IPS-18a (cell line): Measurements from ENCODE around the gene CCER1.
"Not testable (repeated sequence)": the region's sequence is repeated elsewhere in the genome, so short reads cannot be mapped to it uniquely, and the experiment has no call there.

Experiments
- H3K27ac ChIP-seq: one replicate; pipeline ENCODE4 v1.5.1; 2013; ENCODE audit warnings: low read length
- H3K27me3 ChIP-seq: one replicate; pipeline ENCODE4 v1.6.1; 2013; ENCODE audit warnings: mild to moderate bottlenecking, low read length; ENCODE audit not compliant: control insufficient read depth, insufficient read depth
- H3K36me3 ChIP-seq: one replicate; pipeline ENCODE4 v1.6.1; 2013; ENCODE audit warnings: low read depth, low read length; ENCODE audit not compliant: control insufficient read depth
- H3K4me1 ChIP-seq: one replicate; pipeline ENCODE4 v1.6.1; 2013; ENCODE audit warnings: low read depth, low read length; ENCODE audit not compliant: control insufficient read depth
- H3K4me3 ChIP-seq: one replicate; pipeline ENCODE4 v1.5.1; 2013; ENCODE audit warnings: low read length
- H3K9ac ChIP-seq: one replicate; pipeline ENCODE4 v1.6.1; 2013; ENCODE audit warnings: mild to moderate bottlenecking, low read length, moderate library complexity
- H3K9me3 ChIP-seq: one replicate; pipeline ENCODE4 v1.6.1; 2013; ENCODE audit warnings: low read depth, low read length; ENCODE audit not compliant: control insufficient read depth

The CCER1 gene, protein sequence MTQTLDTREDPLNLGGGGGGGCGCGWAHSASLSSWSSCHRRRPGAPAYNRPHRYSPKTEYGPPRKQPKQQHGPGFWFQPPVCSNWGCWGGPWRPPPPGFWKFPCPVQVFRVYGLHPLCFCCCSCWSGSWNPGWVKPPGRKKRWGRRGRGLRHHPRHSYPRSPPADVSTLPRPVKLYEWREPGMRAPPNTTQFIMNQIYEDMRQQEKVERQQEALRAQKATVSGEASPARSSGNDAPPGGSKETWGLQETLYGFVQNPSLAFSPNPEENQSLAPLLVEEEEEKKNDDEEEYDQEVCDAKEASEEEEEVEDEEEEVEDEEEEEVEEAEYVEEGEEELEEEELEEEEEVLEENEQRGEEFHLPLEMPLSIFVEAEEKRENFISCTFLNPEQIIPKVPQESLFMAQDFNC

DNA sequence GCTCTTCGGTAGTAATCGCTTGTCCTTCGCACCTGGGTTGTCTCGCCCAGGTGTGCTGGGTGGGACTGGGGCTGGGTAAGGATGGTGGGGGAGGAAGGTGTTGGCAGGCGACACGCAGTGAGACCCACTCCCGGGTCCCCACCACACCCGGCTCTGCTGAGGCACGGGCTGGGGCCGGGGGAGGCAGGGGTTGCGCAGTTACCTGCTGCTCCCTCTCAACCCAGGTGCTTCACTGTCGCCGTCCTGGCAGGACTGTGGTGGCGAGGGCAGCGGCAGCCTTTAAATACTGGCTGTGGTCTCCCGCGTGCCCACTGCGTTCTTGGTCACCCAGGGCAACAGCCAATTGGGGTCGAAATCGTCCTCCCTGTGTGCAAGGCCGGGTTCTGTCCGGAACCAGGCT, at the start of gene CCER1:
CCER1 (minus strand) TSS at position 256 of the 400 bp plus-strand sequence. CDS start 434 bp downstream, outside the sequence.
- no peak within 1 kb of the TSS for H3K9ac ChIP-seq
- no peaks in the 10 kb centered on the region for H3K9me3 ChIP-seq
- no peak within 1 kb of the TSS for H3K27ac ChIP-seq
- no peaks in the 10 kb centered on the region for H3K4me1 ChIP-seq
- no peaks in the 10 kb centered on the region for H3K27me3 ChIP-seq
- H3K4me3 ChIP-seq = no peak within 1 kb of the TSS
- no peaks in the 10 kb centered on the region for H3K36me3 ChIP-seq

DNA sequence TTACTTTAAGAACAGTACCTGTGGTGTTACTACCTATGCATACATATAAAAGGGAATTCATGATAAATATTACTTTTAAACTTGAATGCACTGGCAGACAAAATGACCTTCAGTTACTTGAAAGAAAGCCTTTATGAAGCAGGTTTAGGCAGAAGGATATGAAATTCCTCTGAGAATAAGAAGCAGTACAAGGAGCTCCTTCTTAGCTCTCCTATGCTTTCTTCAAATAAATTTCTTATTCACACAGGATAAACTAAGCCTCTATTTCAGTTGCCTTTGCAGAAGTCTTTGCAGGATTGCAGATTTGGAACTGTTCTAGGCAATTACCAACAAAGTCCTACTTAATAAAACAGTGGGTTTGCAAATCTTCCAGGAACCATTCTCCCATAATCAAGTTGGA, 48.8 kb upstream of the CCER1 start:
- H3K9me3 ChIP-seq = no peaks in the 10 kb centered on the region

DNA sequence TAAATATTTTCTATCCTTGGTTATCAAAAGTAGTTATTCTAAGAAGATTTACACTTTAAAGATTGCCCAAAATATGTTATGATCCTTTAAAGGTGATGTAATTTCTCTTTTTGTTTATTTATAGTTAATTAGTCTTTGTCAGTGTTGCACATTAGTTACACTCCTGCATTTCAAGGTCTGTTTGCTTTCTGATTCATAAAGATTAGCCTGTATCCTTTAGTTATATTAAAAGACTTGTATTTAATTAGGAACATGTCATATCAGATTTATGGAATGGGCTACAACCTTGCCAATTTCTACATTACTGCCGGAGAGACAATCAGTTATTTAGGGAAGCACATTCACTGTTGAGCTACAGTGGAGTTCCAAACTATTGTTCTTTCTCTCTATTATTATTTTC, 46.3 kb upstream of the CCER1 start:
- no peak overlapping the region for H3K27ac ChIP-seq

More for the DNA sequence above, 48.8 kb upstream of the CCER1 start:
- no peaks in the 10 kb centered on the region for H3K36me3 ChIP-seq
- no peak overlapping the region for H3K4me3 ChIP-seq
- H3K9ac ChIP-seq = no peak overlapping the region
- no peaks in the 10 kb centered on the region for H3K4me1 ChIP-seq
- H3K27ac ChIP-seq = no peak overlapping the region
- H3K27me3 ChIP-seq = no peaks in the 10 kb centered on the region

DNA sequence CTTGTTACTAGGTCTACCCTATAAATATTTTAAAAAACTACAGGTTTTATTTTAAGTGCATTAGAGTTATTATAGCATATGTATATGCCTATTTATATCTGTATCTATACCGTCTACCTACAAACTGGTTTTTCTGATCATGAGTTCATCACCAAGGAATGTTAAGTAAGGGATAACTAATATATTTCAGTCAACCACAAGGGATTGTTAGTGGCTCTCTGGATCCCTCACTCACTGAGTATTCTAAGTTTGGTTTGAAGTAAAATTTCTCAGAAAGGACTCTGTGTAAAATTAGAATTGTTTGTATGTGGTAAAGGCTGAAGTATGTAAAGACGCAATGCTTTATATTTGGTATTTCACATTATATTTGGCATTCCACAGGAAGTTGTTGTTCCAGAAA, 45.0 kb upstream of the CCER1 start:
- Histone ChIP-seq H3K4me1 (no peaks in the 10 kb centered on the region), H3K27me3 (no peaks in the 10 kb centered on the region), H3K9me3 (no peaks in the 10 kb centered on the region), H3K9ac (no peak overlapping the region), H3K36me3 (no peaks in the 10 kb centered on the region), H3K4me3 (no peak overlapping the region), H3K27ac (no peak overlapping the region)

More for the DNA sequence above, 46.3 kb upstream of the CCER1 start:
- no peaks in the 10 kb centered on the region for H3K4me1 ChIP-seq
- H3K4me3 ChIP-seq = no peak overlapping the region
- H3K9me3 ChIP-seq = no peaks in the 10 kb centered on the region
- no peaks in the 10 kb centered on the region for H3K36me3 ChIP-seq
- H3K9ac ChIP-seq = no peak overlapping the region
- no peaks in the 10 kb centered on the region for H3K27me3 ChIP-seq

DNA sequence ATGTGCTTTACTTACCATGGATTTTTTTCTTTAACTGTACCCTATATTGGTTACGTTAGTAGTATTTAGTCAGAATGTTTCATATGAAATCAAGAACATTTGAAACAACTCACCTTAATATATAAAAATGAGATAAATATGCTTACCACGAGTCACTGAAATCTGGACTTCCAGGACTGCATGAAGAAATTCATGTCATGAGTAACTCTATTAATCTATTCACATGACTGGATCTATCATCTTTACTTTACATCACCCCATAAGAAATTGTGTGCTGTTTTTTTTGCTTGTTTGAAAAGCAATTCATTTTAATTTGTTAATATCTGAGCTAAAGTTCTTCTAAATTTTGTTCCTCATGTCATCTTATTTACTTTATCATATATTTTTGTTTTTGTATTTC, 44.6 kb upstream of the CCER1 start:
- Histone ChIP-seq H3K36me3 (no peaks in the 10 kb centered on the region), H3K9me3 (no peaks in the 10 kb centered on the region), H3K4me3 (no peak overlapping the region), H3K27ac (no peak overlapping the region), H3K9ac (no peak overlapping the region), H3K27me3 (no peaks in the 10 kb centered on the region), H3K4me1 (no peaks in the 10 kb centered on the region)

DNA sequence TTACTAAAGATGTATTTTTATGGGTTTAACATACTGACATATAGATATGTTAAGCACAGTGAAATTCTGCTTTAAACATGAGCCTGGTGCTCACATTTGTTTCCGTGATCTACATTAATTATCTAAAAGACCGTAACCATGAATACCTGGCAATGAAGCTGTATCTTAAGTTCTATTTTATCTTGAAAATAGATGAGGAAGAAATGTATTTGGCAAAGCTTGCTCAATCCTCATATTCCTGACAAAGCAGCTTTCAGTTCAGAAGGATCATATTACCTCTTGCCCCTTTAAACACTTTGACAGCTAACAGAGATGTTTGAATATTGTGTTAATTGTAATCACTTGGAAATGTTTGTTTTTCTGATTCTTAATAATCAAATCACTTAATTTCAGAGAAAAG, 40.0 kb upstream of the CCER1 start:
- H3K27ac ChIP-seq = no peak overlapping the region
- H3K9ac ChIP-seq = no peak overlapping the region
- H3K9me3 ChIP-seq = peaks cover 6% of the 10 kb centered on the region
- no peaks in the 10 kb centered on the region for H3K36me3 ChIP-seq
- H3K27me3 ChIP-seq = no peaks in the 10 kb centered on the region
- no peak overlapping the region for H3K4me3 ChIP-seq
- no peaks in the 10 kb centered on the region for H3K4me1 ChIP-seq

DNA sequence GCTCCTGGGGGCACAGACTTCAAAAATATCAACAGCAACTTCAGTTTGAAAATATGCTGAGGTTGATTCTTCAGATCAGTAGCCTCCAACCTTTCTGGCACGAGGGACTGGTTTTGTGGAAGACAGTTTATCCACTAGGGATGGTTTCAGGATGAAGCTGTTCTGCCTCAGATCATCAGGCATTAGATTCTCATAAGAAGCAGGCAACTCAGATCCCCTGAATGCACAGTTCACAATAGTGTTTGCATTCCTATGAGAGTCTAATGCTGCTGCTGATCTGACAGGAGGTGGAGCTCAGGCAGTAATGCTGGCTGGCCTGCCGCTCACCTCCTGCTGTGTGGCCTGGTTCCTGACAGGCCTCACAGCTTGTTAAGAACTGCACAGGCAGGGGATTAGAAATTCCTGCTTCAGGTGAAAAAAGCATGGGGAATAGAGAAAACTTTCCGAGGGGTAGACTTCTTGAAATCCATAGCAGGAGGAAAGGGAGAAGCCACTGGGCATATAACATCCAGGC, 37.0 kb upstream of the CCER1 start:
- Histone ChIP-seq H3K27ac (no peak overlapping the region), H3K4me1 (no peaks in the 10 kb centered on the region), H3K27me3 (no peaks in the 10 kb centered on the region)

DNA sequence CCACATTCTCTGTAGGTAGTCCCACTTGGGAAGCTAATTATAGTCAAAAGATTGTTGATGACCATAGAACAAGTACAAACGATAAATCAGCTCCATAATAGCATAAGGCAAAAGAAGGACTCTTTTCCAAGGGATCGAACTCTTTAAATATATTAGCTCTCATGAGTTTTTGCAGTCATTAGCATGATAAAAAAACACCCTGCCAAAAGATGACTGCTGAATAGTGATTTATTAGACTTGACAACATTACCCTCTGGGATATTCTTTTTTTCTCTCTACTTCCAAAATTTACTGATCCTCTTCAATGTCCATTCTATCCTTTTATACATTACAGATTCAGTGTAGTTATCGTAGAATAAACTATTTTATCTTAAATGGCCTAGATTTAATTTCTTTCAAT, 35.6 kb upstream of the CCER1 start:
- no peak overlapping the region for H3K27ac ChIP-seq
- peaks cover 8% of the 10 kb centered on the region for H3K27me3 ChIP-seq
- H3K9ac ChIP-seq = no peak overlapping the region
- no peak overlapping the region for H3K4me3 ChIP-seq
- no peaks in the 10 kb centered on the region for H3K4me1 ChIP-seq
- no peaks in the 10 kb centered on the region for H3K36me3 ChIP-seq
- H3K9me3 ChIP-seq = peaks cover 6% of the 10 kb centered on the region

More for the DNA sequence above, 37.0 kb upstream of the CCER1 start:
- Histone ChIP-seq H3K36me3 (no peaks in the 10 kb centered on the region), H3K9ac (no peak overlapping the region), H3K9me3 (peaks cover 6% of the 10 kb centered on the region), H3K4me3 (no peak overlapping the region)

DNA sequence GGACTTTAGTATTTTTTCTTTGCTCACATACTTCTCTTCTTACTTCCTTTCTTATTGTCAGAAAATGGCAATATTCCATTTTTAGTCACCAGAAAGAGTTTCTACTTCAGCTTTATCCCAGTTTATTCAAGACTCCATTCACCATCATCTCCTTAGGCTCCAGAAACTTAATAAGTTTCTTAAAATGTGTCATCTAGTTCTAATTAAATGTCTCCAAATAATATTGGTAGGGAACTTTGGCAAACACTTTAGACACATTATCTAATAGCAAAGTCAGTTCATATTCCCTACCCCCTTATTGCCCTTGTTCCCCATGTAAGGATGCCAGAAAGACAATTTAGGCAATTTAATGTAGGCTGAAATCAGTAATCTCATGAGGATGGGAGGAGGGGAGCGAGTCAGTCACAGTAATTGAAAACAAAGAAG, 34.7 kb upstream of the CCER1 start:
- no peak overlapping the region for H3K27ac ChIP-seq
- peaks cover 11% of the 10 kb centered on the region for H3K27me3 ChIP-seq
- no peaks in the 10 kb centered on the region for H3K36me3 ChIP-seq
- no peak overlapping the region for H3K9ac ChIP-seq
- H3K9me3 ChIP-seq = peaks cover 6% of the 10 kb centered on the region
- peaks cover 5% of the 10 kb centered on the region for H3K4me1 ChIP-seq
- no peak overlapping the region for H3K4me3 ChIP-seq

DNA sequence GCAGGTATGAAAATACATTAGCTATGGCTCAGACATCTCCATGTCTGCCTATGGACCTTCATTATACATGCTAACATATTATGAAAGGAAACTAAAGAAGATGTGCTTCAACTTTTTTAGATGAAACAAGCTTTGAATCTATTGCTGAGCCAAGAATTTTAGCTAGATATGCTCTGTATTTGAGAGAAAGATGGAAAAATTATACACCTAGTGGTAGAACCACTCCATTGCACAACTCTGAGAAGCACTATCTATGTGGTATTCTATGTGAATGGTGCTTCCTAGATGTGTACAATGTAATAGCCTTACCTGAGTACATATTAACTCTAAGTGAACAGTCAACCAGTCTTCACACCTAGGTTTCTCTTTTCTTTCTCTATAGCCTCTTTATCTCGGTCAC, 32.5 kb upstream of the CCER1 start:
- H3K9ac ChIP-seq = no peak overlapping the region
- no peak overlapping the region for H3K4me3 ChIP-seq
- peaks cover 6% of the 10 kb centered on the region for H3K9me3 ChIP-seq
- peaks cover 21% of the 10 kb centered on the region for H3K27me3 ChIP-seq
- no peaks in the 10 kb centered on the region for H3K36me3 ChIP-seq
- no peak overlapping the region for H3K27ac ChIP-seq
- peaks cover 15% of the 10 kb centered on the region for H3K4me1 ChIP-seq

DNA sequence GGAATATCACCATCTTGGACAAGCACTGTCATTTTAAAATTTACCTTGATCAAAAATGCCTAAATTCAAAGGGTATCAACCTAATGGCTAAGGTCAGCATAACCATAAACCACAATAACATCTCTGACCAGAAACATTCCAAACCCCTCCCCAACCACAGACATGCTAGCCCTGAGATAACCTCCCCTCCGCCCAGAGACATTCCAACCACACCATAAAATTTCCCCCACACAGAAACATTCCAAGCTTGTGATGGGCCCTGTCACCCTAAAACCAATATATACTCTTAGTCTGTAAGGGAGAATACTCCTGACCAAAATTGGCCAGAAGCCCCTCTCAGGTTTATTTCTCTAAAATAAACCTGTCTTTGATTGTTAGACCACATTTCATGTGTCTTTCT, 32.1 kb upstream of the CCER1 start:
- H3K27me3 ChIP-seq = peaks cover 25% of the 10 kb centered on the region
- H3K9ac ChIP-seq = no peak overlapping the region
- H3K4me1 ChIP-seq = peaks cover 15% of the 10 kb centered on the region
- H3K36me3 ChIP-seq = no peaks in the 10 kb centered on the region
- H3K4me3 ChIP-seq = no peak overlapping the region
- H3K27ac ChIP-seq = no peak overlapping the region
- H3K9me3 ChIP-seq = peaks cover 6% of the 10 kb centered on the region

DNA sequence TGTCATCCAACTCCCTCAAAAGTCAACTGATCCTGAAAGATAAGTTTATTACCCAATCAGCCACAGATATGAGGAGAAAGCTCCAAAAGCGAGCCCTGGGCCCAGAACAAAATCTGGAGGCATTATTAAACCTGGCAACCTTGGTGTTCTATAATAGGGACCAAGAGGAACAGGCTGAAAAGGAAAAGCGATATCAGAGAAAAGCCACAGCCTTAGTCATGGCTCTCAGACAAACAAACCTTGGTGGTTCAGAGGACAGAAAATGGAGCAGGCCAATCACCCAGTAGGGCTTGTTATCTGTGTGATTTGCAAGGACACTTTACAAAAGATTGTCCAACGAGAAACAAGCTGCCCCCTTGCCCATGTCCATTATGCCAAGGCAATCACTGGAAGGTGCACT, 30.4 kb upstream of the CCER1 start:
- H3K9ac ChIP-seq, H3K27ac ChIP-seq, H3K9me3 ChIP-seq, H3K36me3 ChIP-seq, H3K4me3 ChIP-seq: not testable (repeated sequence)
- H3K4me1 ChIP-seq = peaks cover 15% of the 10 kb centered on the region
- H3K27me3 ChIP-seq = peaks cover 29% of the 10 kb centered on the region
